PFSK-1 (cell line): Measurements from ENCODE around the gene AFDN.

Experiments used
- FOXP2 ChIP-seq: optimal IDR thresholded peaks from 2 replicates; pipeline ENCODE3; 2011; ENCODE audit warnings: borderline replicate concordance, control low read depth, inconsistent platforms; ENCODE audit not compliant: insufficient read depth; ENCODE audit errors: extremely low read length, extremely low read depth
- POLR2AphosphoS5 ChIP-seq: IDR thresholded peaks from 2 replicates; pipeline ENCODE4 v1.6.1; 2012; ENCODE audit warnings: low read depth, mild to moderate bottlenecking, control low read depth, low read length, moderate library complexity
- REST ChIP-seq, 2 experiments: IDR thresholded peaks; 2 replicates each; pipeline versions ENCODE4 v1.6.1 to v1.8.0; 2011 to 2012; ENCODE audit warnings: low read depth in 2 of 2, low read length in 2 of 2, control low read depth in 1 of 2, inconsistent platforms in 1 of 2, mild to moderate bottlenecking in 1 of 2, moderate library complexity in 1 of 2; ENCODE audit not compliant: insufficient read depth in 1 of 2
- SIN3A ChIP-seq: IDR thresholded peaks from 2 replicates; pipeline ENCODE4 v1.6.1; 2012; ENCODE audit warnings: mild to moderate bottlenecking, low read length, moderate library complexity, borderline replicate concordance; ENCODE audit not compliant: insufficient read depth
- TAF1 ChIP-seq: IDR thresholded peaks from 2 replicates; pipeline ENCODE4 v1.6.1; 2012; ENCODE audit warnings: low read length, control low read depth, borderline replicate concordance; ENCODE audit not compliant: insufficient read depth

The AFDN gene

GRCh38 chr6:167838207-167838748 lies 11.6 kb downstream of the AFDN start:
- TF ChIP-seq SIN3A: no peak
- no peak for TF ChIP-seq TAF1
- TF ChIP-seq FOXP2: no peak
- no peak for TF ChIP-seq REST (IDR thresholded peaks at IDR 0.05; ENCODE audit: insufficient read depth in 1 of 2, low read depth in 2 of 2, low read length in 2 of 2)
- no peak for TF ChIP-seq POLR2AphosphoS5

GRCh38 chr6:167839343-167839742 lies 12.6 kb downstream of the AFDN start:
- TF ChIP-seq POLR2AphosphoS5 (no peak), REST (IDR thresholded peaks at IDR 0.05; ENCODE audit: insufficient read depth in 1 of 2, low read depth in 2 of 2, low read length in 2 of 2) (no peak), TAF1 (no peak), SIN3A (no peak), FOXP2 (no peak)

GRCh38 chr6:167839755-167840154 lies 13.0 kb downstream of the AFDN start:
- TF ChIP-seq FOXP2: no peak
- TF ChIP-seq TAF1: no peak
- TF ChIP-seq REST (IDR thresholded peaks at IDR 0.05; ENCODE audit: insufficient read depth in 1 of 2, low read depth in 2 of 2, low read length in 2 of 2): no peak
- no peak for TF ChIP-seq SIN3A
- no peak for TF ChIP-seq POLR2AphosphoS5

GRCh38 chr6:167840160-167840525 lies 13.4 kb downstream of the AFDN start:
- TF ChIP-seq TAF1 (no peak), REST (IDR thresholded peaks at IDR 0.05; ENCODE audit: insufficient read depth in 1 of 2, low read depth in 2 of 2, low read length in 2 of 2) (no peak), FOXP2 (no peak), POLR2AphosphoS5 (no peak), SIN3A (no peak)
